GM23248 (cell line): Measurements from ENCODE around the gene DIP2C. TPM values are rescaled to one million over a fixed set of nuclear protein-coding genes. Genes with fewer than 3 reads are reported as not detected.
"Not testable (repeated sequence)": the region's sequence is repeated elsewhere in the genome, so short reads cannot be mapped to it uniquely, and the experiment has no call there.

Experiments used
- DNase-seq: peaks from one replicate; pipeline ENCODE4 v3.0.0-alpha.2; 2015
- H2AFZ ChIP-seq: fragments of 200-600 bp; sonication (generic); 2 replicates; pipeline ENCODE4 v1.6.1; 2016; ENCODE audit warnings: antibody characterized with exemption
- H3F3A ChIP-seq: fragments of 200-600 bp; sonication (generic); 2 replicates; pipeline ENCODE4 v1.6.1; 2016; ENCODE audit warnings: mild to moderate bottlenecking, antibody characterized with exemption, mixed run types; ENCODE audit not compliant: insufficient read depth
- H3K27ac ChIP-seq: fragments of 200-600 bp; sonication (generic); 2 replicates; pipeline ENCODE4 v1.5.1; 2016; ENCODE audit warnings: mild to moderate bottlenecking
- H3K27me3 ChIP-seq: fragments of 200-600 bp; sonication (generic); replicated peaks from 2 replicates; pipeline ENCODE4 v1.6.1; 2016; ENCODE audit warnings: mild to moderate bottlenecking; ENCODE audit not compliant: insufficient read depth
- H3K36me3 ChIP-seq: fragments of 200-600 bp; sonication (generic); 2 replicates; pipeline ENCODE4 v1.6.1; 2016; ENCODE audit warnings: low read depth, mild to moderate bottlenecking
- H3K4me1 ChIP-seq: fragments of 200-600 bp; sonication (generic); 2 replicates; pipeline ENCODE4 v1.6.1; 2016; ENCODE audit warnings: mild to moderate bottlenecking; ENCODE audit not compliant: insufficient read depth
- H3K4me2 ChIP-seq: fragments of 200-600 bp; sonication (generic); one replicate; pipeline ENCODE4 v1.6.1; 2016; ENCODE audit warnings: mild to moderate bottlenecking; ENCODE audit not compliant: unreplicated experiment
- H3K4me3 ChIP-seq: fragments of 200-600 bp; sonication (generic); 2 replicates; pipeline ENCODE4 v1.5.1; 2016; ENCODE audit warnings: mild to moderate bottlenecking
- H3K79me2 ChIP-seq: fragments of 200-600 bp; sonication (generic); 2 replicates; pipeline ENCODE4 v1.6.1; 2016; ENCODE audit warnings: mild to moderate bottlenecking; ENCODE audit not compliant: insufficient read depth
- H3K9ac ChIP-seq: fragments of 200-600 bp; sonication (generic); 2 replicates; pipeline ENCODE4 v1.6.1; 2016; ENCODE audit warnings: mild to moderate bottlenecking
- H3K9me2 ChIP-seq: fragments of 200-600 bp; sonication (generic); 2 replicates; pipeline ENCODE4 v1.6.1; 2016; ENCODE audit warnings: mixed run types, mild to moderate bottlenecking, moderate library complexity; ENCODE audit not compliant: insufficient read depth
- H3K9me3 ChIP-seq: fragments of 200-600 bp; sonication (generic); one replicate; pipeline ENCODE4 v1.6.1; 2017; ENCODE audit warnings: low read depth
- H4K20me1 ChIP-seq: fragments of 200-600 bp; sonication (generic); 2 replicates; pipeline ENCODE4 v1.6.0; 2016; ENCODE audit not compliant: insufficient read depth
- EZH2 ChIP-seq: fragments of 200-600 bp; sonication (generic); IDR thresholded peaks from 2 replicates; pipeline ENCODE4 v1.6.1; 2018; ENCODE audit warnings: antibody characterized with exemption, mild to moderate bottlenecking; ENCODE audit not compliant: insufficient read depth, poor library complexity, severe bottlenecking
- EZH2phosphoT487 ChIP-seq: fragments of 200-600 bp; sonication (generic); IDR thresholded peaks from 2 replicates; pipeline ENCODE4 v1.6.1; 2018; ENCODE audit warnings: antibody characterized with exemption, moderate library complexity, mild to moderate bottlenecking, low read depth; ENCODE audit not compliant: insufficient read depth
- WGBS, 2 experiments: methylation state at CpG; one replicate each; pipeline ENCODE4 v1.1.6; 2015 to 2017; ENCODE audit warnings: low lambda C conversion rate in 2 of 2, low coverage in 1 of 2; ENCODE audit errors: missing lambda C conversion rate in 2 of 2; 5-methylcytosine and 5-hydroxymethylcytosine counted together
- in situ Hi-C: fragments of 300-500 bp; cut with MboI; formaldehyde crosslinking; loops from 2 replicates; pipeline ENCODE4 v1.15.0; 2020
- polyA plus RNA-seq: library from polyadenylated mRNA; unstranded; fragments of >200 nt; fragmentation: Nextera tagmentation; extraction: Ambion mirVana; gene quantifications from 2 replicates; pipeline ENCODE4 v1.2.1, GENCODE V29; 2016
- total RNA-seq: library from RNA; depleted of rRNA; stranded (reverse); fragments of >200 nt; shearing (Covaris generic); gene quantifications from 2 replicates; pipeline ENCODE4 v1.2.3, GENCODE V29; 2014

Gene DIP2C
- total and polyA plus RNA-seq, 2 experiments from 2014 or later = 12.0 to 13.1 TPM

- H3K4me3 ChIP-seq = no peak overlapping the region
- 0 out of 2 replicates have a peak, but pooled peaks cover 4% of the 10 kb centered on the region for H3F3A ChIP-seq
- peaks cover 8% of the 10 kb centered on the region for H3K4me1 ChIP-seq
- H3K27ac ChIP-seq = no peak overlapping the region
- H3K36me3 ChIP-seq = no peaks in the 10 kb centered on the region
- H3K9me3 ChIP-seq = no peaks in the 10 kb centered on the region
- H3K9ac ChIP-seq = no peak overlapping the region
- no peak for DNase-seq
- no peaks in the 10 kb centered on the region for H4K20me1 ChIP-seq
- H3K79me2 ChIP-seq = peaks cover 28% of the 10 kb centered on the region
- in situ Hi-C loops = no loop called here
- H3K27me3 ChIP-seq = no peaks in the 10 kb centered on the region
- WGBS, 2 experiments = 97 to 100% methylated on average over 14 to 15 of the region's 15 CpGs
- H3K9me2 ChIP-seq = no peaks in the 10 kb centered on the region
- no peak overlapping the region for H2AFZ ChIP-seq
- H3K4me2 ChIP-seq = no peak overlapping the region
- TF ChIP-seq EZH2phosphoT487 = no peak
- no peak for TF ChIP-seq EZH2
Observed at GRCh38 chr10:481628-482027, 207.8 kb downstream of the DIP2C start.

GRCh38 chr10:480928-481552 is 208.4 kb downstream of the DIP2C start:
- Histone ChIP-seq H2AFZ (no peak overlapping the region), H3K4me1 (peaks cover 7% of the 10 kb centered on the region), H3K9me2 (no peaks in the 10 kb centered on the region), H3K36me3 (no peaks in the 10 kb centered on the region), H3K79me2 (peaks cover 22% of the 10 kb centered on the region), H3K4me3 (no peak overlapping the region), H3K9ac (no peak overlapping the region), H4K20me1 (no peaks in the 10 kb centered on the region), H3F3A (0 out of 2 replicates have a peak, but pooled peaks cover 4% of the 10 kb centered on the region), H3K9me3 (no peaks in the 10 kb centered on the region), H3K27me3 (no peaks in the 10 kb centered on the region), H3K4me2 (no peak overlapping the region), H3K27ac (no peak overlapping the region)
- TF ChIP-seq EZH2 (no peak), EZH2phosphoT487 (no peak)
- 82 to 85% methylated on average over 17 of the region's 17 CpGs for WGBS, 2 experiments
- no peak for DNase-seq
- in situ Hi-C loops = no loop called here

GRCh38 chr10:480498-480927 is 209.0 kb downstream of the DIP2C start:
- no peak overlapping the region for H3K4me2 ChIP-seq
- TF ChIP-seq EZH2phosphoT487 = no peak
- no peak for TF ChIP-seq EZH2
- in situ Hi-C loops = no loop called here
- 0 out of 2 replicates have a peak, but pooled peaks cover 1% of the 10 kb centered on the region for H3F3A ChIP-seq
- no peak overlapping the region for H3K27ac ChIP-seq
- H3K4me1 ChIP-seq = peaks cover 1% of the 10 kb centered on the region
- H3K27me3 ChIP-seq = no peaks in the 10 kb centered on the region
- H3K9me3 ChIP-seq = no peaks in the 10 kb centered on the region
- peaks cover 17% of the 10 kb centered on the region; the same call in 1 of the 2 replicates for H3K79me2 ChIP-seq
- no peaks in the 10 kb centered on the region for H3K9me2 ChIP-seq
- 88 to 90% methylated on average over 23 of the region's 23 CpGs for WGBS, 2 experiments
- no peaks in the 10 kb centered on the region for H4K20me1 ChIP-seq
- DNase-seq = no peak
- H3K9ac ChIP-seq = no peak overlapping the region
- no peak overlapping the region for H3K4me3 ChIP-seq
- no peaks in the 10 kb centered on the region for H3K36me3 ChIP-seq
- no peak overlapping the region for H2AFZ ChIP-seq

- H3K9me3 ChIP-seq = not testable (repeated sequence)
Observed at GRCh38 chr10:479706-480497, 209.6 kb downstream of the DIP2C start.

More at GRCh38 chr10:479706-480497, 209.6 kb downstream of the DIP2C start:
- H3K4me1 ChIP-seq, H3K9ac ChIP-seq, H3K4me3 ChIP-seq, H4K20me1 ChIP-seq, in situ Hi-C loops, DNase-seq, H3K4me2 ChIP-seq, H3K27ac ChIP-seq, H3K27me3 ChIP-seq, H3K36me3 ChIP-seq, H2AFZ ChIP-seq, H3F3A ChIP-seq, H3K9me2 ChIP-seq: not testable (repeated sequence)
- WGBS, 2 experiments = 96% methylated on average over 23 to 33 of the region's 33 CpGs
- H3K79me2 ChIP-seq = peaks cover 13% of the 10 kb centered on the region; the same call in 1 of the 2 replicates
